IMR-90 (cell line): Measurements from ENCODE around the gene CD2. TPM values are rescaled to one million over a fixed set of nuclear protein-coding genes. Genes with fewer than 3 reads are reported as not detected.

Source experiments
- ATAC-seq: fragments of 200-7000 bp; cut with Tn5 transposase; 2 replicates; pipeline ENCODE4 v1.9.1; 2020; ENCODE audit warnings: low read depth, mild to moderate bottlenecking, moderate library complexity
- BruUV-seq: library from RNA; stranded (reverse); fragments of 400-500 nt; replicated peaks from 2 replicates; lab custom pipeline; 2021; lab: Mats Ljungman, UMichigan
- CTCF ChIA-PET: fragments of 300-600 bp; formaldehyde crosslinking; extraction: SDS; loops from one replicate; lab custom pipeline; 2021; ENCODE audit warnings: antibody characterized with exemption; lab: Yijun Ruan, JAX
- POLR2A ChIA-PET: fragments of 300-600 bp; sonication (Branson Sonifier 250); formaldehyde crosslinking; loops from one replicate; lab custom pipeline; 2022; ENCODE audit warnings: antibody characterized with exemption; ENCODE audit not compliant: unreplicated experiment; lab: Charles Lee
- DNase-seq: peaks from one replicate; pipeline ENCODE4 v3.0.0; 2013
- H2AFZ ChIP-seq: replicated peaks from 2 replicates; pipeline ENCODE3; 2013; ENCODE audit warnings: low read length, mild to moderate bottlenecking; ENCODE audit not compliant: poor library complexity
- H2AK5ac ChIP-seq: 2 replicates; pipeline ENCODE4 v1.6.1; 2013; ENCODE audit warnings: low read depth, low read length, inconsistent platforms
- H2AK9ac ChIP-seq: replicated peaks from 2 replicates; pipeline ENCODE3; 2013; ENCODE audit warnings: mild to moderate bottlenecking, low read depth, low read length, moderate library complexity; ENCODE audit not compliant: poor library complexity
- H2BK120ac ChIP-seq: 2 replicates; pipeline ENCODE4 v1.6.1; 2013; ENCODE audit warnings: low read depth, low read length, inconsistent platforms
- H2BK15ac ChIP-seq: 3 replicates; pipeline ENCODE4 v1.6.1; 2013; ENCODE audit warnings: low read depth, low read length, inconsistent platforms
- H2BK20ac ChIP-seq: 2 replicates; pipeline ENCODE4 v1.6.1; 2013; ENCODE audit warnings: low read depth, mild to moderate bottlenecking, inconsistent platforms, low read length, moderate library complexity
- H2BK5ac ChIP-seq: 2 replicates; pipeline ENCODE4 v1.6.1; 2013; ENCODE audit warnings: mild to moderate bottlenecking, low read depth, low read length, inconsistent platforms; ENCODE audit not compliant: poor library complexity, severe bottlenecking
- H3K14ac ChIP-seq: replicated peaks from 2 replicates; pipeline ENCODE4 v1.6.1; 2013; ENCODE audit warnings: low read depth, low read length, inconsistent platforms
- H3K18ac ChIP-seq: 2 replicates; pipeline ENCODE4 v1.6.1; 2013; ENCODE audit warnings: low read depth, low read length, control low read depth
- H3K23ac ChIP-seq: 2 replicates; pipeline ENCODE4 v1.6.1; 2013; ENCODE audit warnings: low read depth, low read length, inconsistent platforms
- H3K27ac ChIP-seq: 2 replicates; pipeline ENCODE4 v1.5.1; 2013; ENCODE audit warnings: mild to moderate bottlenecking, control low read depth, low read length; ENCODE audit not compliant: insufficient read depth
- H3K27me3 ChIP-seq: 2 replicates; pipeline ENCODE4 v1.6.1; 2013; ENCODE audit warnings: low read length; ENCODE audit not compliant: control insufficient read depth, insufficient read depth
- H3K36me3 ChIP-seq: 2 replicates; pipeline ENCODE4 v1.6.1; 2013; ENCODE audit warnings: low read length, mixed read lengths; ENCODE audit not compliant: control insufficient read depth, insufficient read depth
- H3K4ac ChIP-seq: 2 replicates; pipeline ENCODE4 v1.6.1; 2013; ENCODE audit warnings: low read depth, low read length, inconsistent platforms
- H3K4me1 ChIP-seq: 2 replicates; pipeline ENCODE4 v1.6.1; 2013; ENCODE audit warnings: low read length, mixed read lengths; ENCODE audit not compliant: control insufficient read depth, insufficient read depth
- H3K4me2 ChIP-seq: 2 replicates; pipeline ENCODE4 v1.6.1; 2013; ENCODE audit warnings: low read depth, mild to moderate bottlenecking, control low read depth, low read length, moderate library complexity
- H3K4me3 ChIP-seq: 2 replicates; pipeline ENCODE4 v1.5.1; 2013; ENCODE audit warnings: low read depth, mild to moderate bottlenecking, control low read depth, low read length, moderate library complexity; ENCODE audit not compliant: insufficient read depth
- H3K56ac ChIP-seq: 2 replicates; pipeline ENCODE4 v1.6.1; 2013; ENCODE audit warnings: low read length, inconsistent platforms; ENCODE audit not compliant: insufficient read depth; ENCODE audit errors: extremely low read depth
- H3K79me1 ChIP-seq, 2 experiments: 2 replicates each; pipeline ENCODE4 v1.6.1; 2013; ENCODE audit warnings: low read length in 2 of 2, inconsistent platforms in 1 of 2, low read depth in 1 of 2
- H3K9ac ChIP-seq: 2 replicates; pipeline ENCODE4 v1.6.1; 2013; ENCODE audit warnings: low read depth, low read length, control low read depth
- H3K9me1 ChIP-seq: 2 replicates; pipeline ENCODE4 v1.6.1; 2013; ENCODE audit warnings: low read length, inconsistent platforms; ENCODE audit not compliant: insufficient read depth
- H3K9me3 ChIP-seq: 2 replicates; pipeline ENCODE4 v1.6.1; 2013; ENCODE audit warnings: low read length; ENCODE audit not compliant: control insufficient read depth, insufficient read depth
- H4K20me1 ChIP-seq: 2 replicates; pipeline ENCODE4 v1.6.1; 2013; ENCODE audit warnings: low read length, inconsistent platforms; ENCODE audit not compliant: insufficient read depth
- H4K5ac ChIP-seq: 2 replicates; pipeline ENCODE4 v1.6.1; 2013; ENCODE audit warnings: mild to moderate bottlenecking, low read depth, low read length, control low read depth
- H4K8ac ChIP-seq, 2 experiments: 2 replicates each; pipeline ENCODE4 v1.6.1; 2013; ENCODE audit warnings: low read depth in 2 of 2, low read length in 2 of 2, control low read depth in 1 of 2, inconsistent platforms in 1 of 2
- H4K91ac ChIP-seq: 2 replicates; pipeline ENCODE4 v1.6.1; 2013; ENCODE audit warnings: low read depth, low read length, inconsistent platforms; ENCODE audit not compliant: insufficient read depth
- BHLHE40 ChIP-seq: fragments of 150-350 bp; IDR thresholded peaks from 2 replicates; pipeline ENCODE4 v1.6.1; 2016; ENCODE audit warnings: mild to moderate bottlenecking, low read depth, low read length
- CEBPB ChIP-seq: IDR thresholded peaks from 2 replicates; pipeline ENCODE4 v1.6.1; 2012; ENCODE audit warnings: low read depth, low read length, improper control_type of control experiment
- CHD1 ChIP-seq: IDR thresholded peaks from 2 replicates; pipeline ENCODE4 v1.6.1; 2012; ENCODE audit warnings: low read depth, low read length, improper control_type of control experiment
- CTCF ChIP-seq: conservative IDR thresholded peaks from 2 replicates; pipeline ENCODE4 v1.5.1; 2012; ENCODE audit warnings: mild to moderate bottlenecking, low read depth, low read length, improper control_type of control experiment
- ELK1 ChIP-seq: fragments of 150-350 bp; IDR thresholded peaks from 2 replicates; pipeline ENCODE4 v1.6.1; 2016; ENCODE audit warnings: low read depth, mild to moderate bottlenecking, low read length, moderate library complexity, borderline replicate concordance
- FOS ChIP-seq: fragments of 150-350 bp; IDR thresholded peaks from 2 replicates; pipeline ENCODE4 v1.6.1; 2016; ENCODE audit warnings: low read depth, low read length
- MAZ ChIP-seq: IDR thresholded peaks from 2 replicates; pipeline ENCODE4 v1.6.1; 2012; ENCODE audit warnings: low read depth, mild to moderate bottlenecking, low read length, improper control_type of control experiment, moderate library complexity, borderline replicate concordance
- MXI1 ChIP-seq: IDR thresholded peaks from 2 replicates; pipeline ENCODE4 v1.6.1; 2012; ENCODE audit warnings: low read depth, mild to moderate bottlenecking, low read length, moderate library complexity, borderline replicate concordance
- NFE2L2 ChIP-seq: fragments of 150-350 bp; IDR thresholded peaks from 2 replicates; pipeline ENCODE4 v1.6.1; 2016; ENCODE audit warnings: low read depth, mild to moderate bottlenecking, low read length
- RAD21 ChIP-seq: IDR thresholded peaks from 2 replicates; pipeline ENCODE4 v1.6.1; 2012; ENCODE audit warnings: low read length, improper control_type of control experiment
- RFX5 ChIP-seq: IDR thresholded peaks from 2 replicates; pipeline ENCODE4 v1.8.0; 2012; ENCODE audit warnings: low read depth, mild to moderate bottlenecking, low read length, moderate library complexity
- SMC3 ChIP-seq: fragments of 150-350 bp; IDR thresholded peaks from 2 replicates; pipeline ENCODE4 v1.6.1; 2016; ENCODE audit warnings: low read depth, mild to moderate bottlenecking, antibody characterized with exemption, low read length, moderate library complexity
- dilution Hi-C: fragments of 300-500 bp; cut with HindIII; formaldehyde crosslinking; loops from one replicate; pipeline ENCODE4 v1.14.3; 2018; ENCODE audit warnings: low sequenced_read_pairs; ENCODE audit not compliant: unreplicated experiment
- in situ Hi-C: fragments of 300-500 bp; cut with MboI; formaldehyde crosslinking; loops from 3 replicates; pipeline ENCODE4 v1.14.3; 2019; ENCODE audit warnings: low sequenced_read_pairs, inconsistent platforms, mixed read lengths
- intact Hi-C: fragments of 100-400 bp; cut with micrococcal nuclease; formaldehyde crosslinking; loops from 2 replicates; pipeline ENCODE4 v1.10.0; 2022
- polyA plus RNA-seq, 3 experiments: library from polyadenylated mRNA; depleted of rRNA; stranded (reverse); fragments of >200 nt; gene quantifications; 2 replicates each; pipeline ENCODE4 v1.2.3, GENCODE V29; 2012; ENCODE audit warnings: low replicate concordance in 1 of 3
- total RNA-seq: library from RNA; depleted of rRNA; stranded (reverse); fragments of >200 nt; gene quantifications from 2 replicates; pipeline ENCODE4 v1.2.3, GENCODE V29; 2012
- TF ChIP-seq, protein P1 (sequence below): fragments of 150-350 bp; IDR thresholded peaks from 2 replicates; pipeline ENCODE4 v1.6.1; 2017; ENCODE audit warnings: mild to moderate bottlenecking, antibody characterized with exemption, low read length, low read depth

CD2 gene
- total and polyA plus RNA-seq, 2 of the 4 experiments (the other 2 are of a cell fraction): not detected

GRCh38 chr1:116791727-116792126 lies 37.5 kb downstream of the CD2 start:
- Histone ChIP-seq H3K4me2 (no peak overlapping the region), H3K27me3 (no peaks in the 10 kb centered on the region), H3K14ac (no peak overlapping the region), H3K9me1 (no peaks in the 10 kb centered on the region), H3K4me3 (no peak overlapping the region), H3K23ac (no peak overlapping the region), H4K20me1 (no peaks in the 10 kb centered on the region), H2AK9ac (no peak overlapping the region), H4K91ac (no peak overlapping the region), H3K4me1 (no peaks in the 10 kb centered on the region), H2BK20ac (no peak overlapping the region), H2BK15ac (no peak overlapping the region), H2AFZ (no peak overlapping the region), H2AK5ac (no peak overlapping the region), H3K27ac (no peak overlapping the region), H3K9ac (no peak overlapping the region), H3K18ac (no peak overlapping the region), H3K56ac (no peak overlapping the region), H4K5ac (no peak overlapping the region), H3K4ac (no peak overlapping the region), H4K8ac (no peak overlapping the region), H2BK120ac (no peak overlapping the region), H3K79me1 (no peaks in the 10 kb centered on the region), H3K9me3 (no peaks in the 10 kb centered on the region), H2BK5ac (no peak overlapping the region), H3K36me3 (no peaks in the 10 kb centered on the region)
- DNase-seq: no peak
- no peak for ATAC-seq
- no TSS peak for BruUV-seq
- CTCF ChIA-PET: no interaction called here
- POLR2A ChIA-PET: no interaction called here
- intact Hi-C loops (no loop called here), in situ Hi-C loops (no loop called here), dilution Hi-C loops (no loop called here)
- TF ChIP-seq BHLHE40 (no peak), FOS (no peak), RAD21 (no peak), RFX5 (no peak), ELK1 (no peak), CEBPB (no peak), MAZ (no peak), MXI1 (no peak), SMC3 (no peak), CHD1 (no peak), CTCF (no peak), NFE2L2 (no peak)
- TF ChIP-seq, protein P1, sequence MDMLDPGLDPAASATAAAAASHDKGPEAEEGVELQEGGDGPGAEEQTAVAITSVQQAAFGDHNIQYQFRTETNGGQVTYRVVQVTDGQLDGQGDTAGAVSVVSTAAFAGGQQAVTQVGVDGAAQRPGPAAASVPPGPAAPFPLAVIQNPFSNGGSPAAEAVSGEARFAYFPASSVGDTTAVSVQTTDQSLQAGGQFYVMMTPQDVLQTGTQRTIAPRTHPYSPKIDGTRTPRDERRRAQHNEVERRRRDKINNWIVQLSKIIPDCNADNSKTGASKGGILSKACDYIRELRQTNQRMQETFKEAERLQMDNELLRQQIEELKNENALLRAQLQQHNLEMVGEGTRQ: no peak
